Lung (tissue), 12 donors: ENCODE results near the gene ADAMTSL1. TPM values are rescaled to one million over a fixed set of nuclear protein-coding genes. Genes with fewer than 3 reads are reported as not detected.

Experiments used
- ATAC-seq: fragments of 200-7000 bp; cut with Tn5 transposase; one replicate; pipeline ENCODE4 v1.9.1; 2020; ENCODE audit warnings: moderate number of reproducible peaks; ENCODE audit not compliant: insufficient read depth, low FRiP score
- DNase-seq, 3 donors: peaks; one replicate each; pipeline ENCODE4 v3.0.0-alpha.2; 2013 to 2017
- H3K27ac ChIP-seq, 2 donors: one replicate each; pipeline ENCODE4 v1.5.1; 2013; ENCODE audit warnings: mild to moderate bottlenecking in 2 of 2, moderate library complexity in 2 of 2, control low read depth in 1 of 2, inconsistent platforms in 1 of 2, low read depth in 1 of 2, low read length in 1 of 2
- H3K27me3 ChIP-seq, 3 donors: one replicate each; pipeline ENCODE4 v1.5.1; 2013; ENCODE audit warnings: low read length in 2 of 3; ENCODE audit not compliant: control insufficient read depth in 3 of 3, insufficient read depth in 3 of 3
- H3K36me3 ChIP-seq, 4 donors: one replicate each; pipeline ENCODE4 v1.5.1; 2013; ENCODE audit warnings: low read length in 4 of 4, mild to moderate bottlenecking in 1 of 4, moderate library complexity in 1 of 4; ENCODE audit not compliant: control insufficient read depth in 4 of 4, insufficient read depth in 4 of 4
- H3K4me1 ChIP-seq, 5 donors: one replicate each; pipeline ENCODE4 v1.5.1; 2013; ENCODE audit warnings: low read length in 5 of 5, mild to moderate bottlenecking in 2 of 5, moderate library complexity in 1 of 5; ENCODE audit not compliant: control insufficient read depth in 5 of 5, insufficient read depth in 5 of 5
- H3K4me3 ChIP-seq: one replicate; pipeline ENCODE4 v1.5.1; 2013; ENCODE audit warnings: mild to moderate bottlenecking, control low read depth, moderate library complexity
- H3K9ac ChIP-seq, 2 donors: one replicate each; pipeline ENCODE4 v1.5.1; 2013; ENCODE audit warnings: low read length in 2 of 2, control low read depth in 1 of 2; ENCODE audit not compliant: insufficient read depth in 1 of 2
- H3K9me3 ChIP-seq, 4 donors: one replicate each; pipeline ENCODE4 v1.5.1; 2013; ENCODE audit warnings: low read length in 3 of 4, mild to moderate bottlenecking in 1 of 4, moderate library complexity in 1 of 4; ENCODE audit not compliant: control insufficient read depth in 4 of 4, insufficient read depth in 3 of 4
- WGBS, 2 donors: extraction: QIAGEN DNeasy Blood & Tissue Kit; methylation state at CpG; one replicate each; pipeline ENCODE4 v1.1.7; 2013; 5-methylcytosine and 5-hydroxymethylcytosine counted together
- polyA plus RNA-seq, 2 donors: library from polyadenylated mRNA; stranded (reverse); fragments of 200-250 nt; gene quantifications; one replicate each; pipeline ENCODE4 v1.2.1, GENCODE V29; 2013
- total RNA-seq, 2 donors: library from RNA; depleted of rRNA in 1 of 2; stranded (reverse); fragments of >200 nt in 1 of 2; gene quantifications; one replicate each; pipeline ENCODE4 v1.2.1, GENCODE V29; 2014 to 2021
- TF ChIP-seq, protein P1 (sequence below): IDR thresholded peaks from 2 replicates; pipeline ENCODE4 v1.5.1; 2012; ENCODE audit warnings: mild to moderate bottlenecking; ENCODE audit errors: control extremely low read depth, extremely low read depth
- donor health status: control.
- donor health status: control.
- donor health status: Bipolar disorder and iron deficiency.
- donor health status: healthy.
- donor health status: DM: yes; HTN: yes; CAD: no.

Gene ADAMTSL1
- total and polyA plus RNA-seq, 4 donors = 0.25 to 36.2 (median 1.4) TPM

DNA sequence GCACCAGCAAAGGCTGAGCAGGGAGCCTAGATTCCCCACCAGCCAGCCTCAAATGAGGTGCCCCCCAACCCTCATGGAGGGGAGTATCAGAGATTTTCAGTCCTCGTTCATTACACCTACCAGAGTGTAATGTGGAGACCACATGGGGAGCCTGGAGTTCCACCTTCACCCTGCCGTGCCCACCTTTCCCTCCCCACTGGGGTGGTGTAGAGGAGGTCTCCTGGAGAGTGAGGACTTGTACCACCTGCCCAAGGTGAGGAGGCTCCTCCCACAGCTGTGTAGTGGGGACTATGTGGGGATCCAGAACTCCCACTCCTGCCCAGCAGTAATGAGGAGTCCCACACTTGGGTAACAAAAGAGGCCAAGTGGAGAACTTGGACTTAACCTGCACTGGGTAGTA is 337.2 kb downstream of the ADAMTSL1 start:
- DNase-seq (no peak), ATAC-seq (no peak)
- Histone ChIP-seq H3K4me3 (no peak overlapping the region), H3K27me3 (no peaks in the 10 kb centered on the region), H3K9me3 (no peaks in the 10 kb centered on the region), H3K36me3 (no peaks in the 10 kb centered on the region), H3K27ac (no peak overlapping the region), H3K9ac (no peak overlapping the region), H3K4me1 (peaks cover 0 to 10% (median 3%) of the 10 kb centered on the region in 5 donors)
- TF ChIP-seq, protein P1, sequence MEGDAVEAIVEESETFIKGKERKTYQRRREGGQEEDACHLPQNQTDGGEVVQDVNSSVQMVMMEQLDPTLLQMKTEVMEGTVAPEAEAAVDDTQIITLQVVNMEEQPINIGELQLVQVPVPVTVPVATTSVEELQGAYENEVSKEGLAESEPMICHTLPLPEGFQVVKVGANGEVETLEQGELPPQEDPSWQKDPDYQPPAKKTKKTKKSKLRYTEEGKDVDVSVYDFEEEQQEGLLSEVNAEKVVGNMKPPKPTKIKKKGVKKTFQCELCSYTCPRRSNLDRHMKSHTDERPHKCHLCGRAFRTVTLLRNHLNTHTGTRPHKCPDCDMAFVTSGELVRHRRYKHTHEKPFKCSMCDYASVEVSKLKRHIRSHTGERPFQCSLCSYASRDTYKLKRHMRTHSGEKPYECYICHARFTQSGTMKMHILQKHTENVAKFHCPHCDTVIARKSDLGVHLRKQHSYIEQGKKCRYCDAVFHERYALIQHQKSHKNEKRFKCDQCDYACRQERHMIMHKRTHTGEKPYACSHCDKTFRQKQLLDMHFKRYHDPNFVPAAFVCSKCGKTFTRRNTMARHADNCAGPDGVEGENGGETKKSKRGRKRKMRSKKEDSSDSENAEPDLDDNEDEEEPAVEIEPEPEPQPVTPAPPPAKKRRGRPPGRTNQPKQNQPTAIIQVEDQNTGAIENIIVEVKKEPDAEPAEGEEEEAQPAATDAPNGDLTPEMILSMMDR = no peak
- 81 to 93% methylated on average over 2 of the region's 2 CpGs for WGBS, 2 donors

DNA sequence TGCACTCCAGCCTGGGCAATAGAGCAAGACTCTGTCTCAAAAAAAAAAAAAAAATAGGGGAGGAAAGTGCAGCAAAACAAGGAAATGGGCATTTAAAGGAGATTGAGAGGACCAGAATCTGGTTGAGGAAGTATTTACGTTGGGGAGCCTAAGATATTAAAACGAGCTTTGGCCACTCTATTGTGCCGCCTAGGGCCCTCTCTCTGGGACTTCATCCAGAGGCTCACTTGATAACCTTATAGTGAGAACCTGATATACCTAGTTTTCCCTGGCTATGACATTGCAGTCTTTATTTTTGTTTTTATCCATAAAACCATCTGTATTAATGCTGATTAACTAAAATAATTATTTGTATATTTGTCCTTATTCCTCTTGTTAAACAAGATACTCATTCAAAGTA is 345.5 kb downstream of the ADAMTSL1 start:
- Histone ChIP-seq H3K4me1 (no peaks in the 10 kb centered on the region), H3K27me3 (no peaks in the 10 kb centered on the region), H3K9me3 (no peaks in the 10 kb centered on the region), H3K4me3 (no peak overlapping the region), H3K27ac (no peak overlapping the region), H3K9ac (no peak overlapping the region), H3K36me3 (no peaks in the 10 kb centered on the region)
- TF ChIP-seq, protein P1 = no peak
- WGBS, 2 donors = 71 to 80% methylated on average over 3 of the region's 3 CpGs
- DNase-seq (no peak), ATAC-seq (no peak)

DNA sequence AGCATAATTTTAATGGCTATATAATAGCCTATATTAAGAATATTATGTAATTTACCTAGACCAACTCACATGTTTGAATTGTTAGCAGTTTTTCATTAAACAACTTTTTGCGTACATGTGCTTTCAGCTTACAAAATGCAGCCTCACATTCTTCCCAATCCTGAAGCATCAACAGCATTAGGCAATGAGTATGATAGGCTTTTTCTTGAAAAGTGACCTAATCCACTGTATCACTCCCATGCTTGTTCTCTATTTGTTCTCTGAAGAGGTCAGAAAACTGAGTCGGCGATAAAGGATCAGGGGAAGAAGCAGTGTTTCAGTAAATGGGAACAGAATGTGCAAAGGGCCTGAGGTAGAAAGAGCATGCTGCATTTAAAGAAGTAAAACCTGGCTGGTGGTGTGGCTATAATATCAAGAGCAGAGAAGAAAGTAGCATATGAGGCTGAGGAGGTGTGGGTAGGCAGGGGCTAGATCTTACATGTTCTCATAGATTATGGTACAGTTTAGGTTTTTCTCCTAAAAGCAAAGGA is 346.7 kb downstream of the ADAMTSL1 start:
- TF ChIP-seq, protein P1 = no peak
- WGBS, 2 donors = 96 to 99% methylated on average over 3 of the region's 3 CpGs
- H3K27me3 ChIP-seq = no peaks in the 10 kb centered on the region
- no peak overlapping the region for H3K27ac ChIP-seq
- DNase-seq (no peak), ATAC-seq (no peak)
- no peaks in the 10 kb centered on the region for H3K36me3 ChIP-seq
- peaks cover 4 to 8% (median 5%) of the 10 kb centered on the region in 5 donors for H3K4me1 ChIP-seq
- no peak overlapping the region for H3K4me3 ChIP-seq
- H3K9ac ChIP-seq = no peak overlapping the region
- H3K9me3 ChIP-seq = no peaks in the 10 kb centered on the region

DNA sequence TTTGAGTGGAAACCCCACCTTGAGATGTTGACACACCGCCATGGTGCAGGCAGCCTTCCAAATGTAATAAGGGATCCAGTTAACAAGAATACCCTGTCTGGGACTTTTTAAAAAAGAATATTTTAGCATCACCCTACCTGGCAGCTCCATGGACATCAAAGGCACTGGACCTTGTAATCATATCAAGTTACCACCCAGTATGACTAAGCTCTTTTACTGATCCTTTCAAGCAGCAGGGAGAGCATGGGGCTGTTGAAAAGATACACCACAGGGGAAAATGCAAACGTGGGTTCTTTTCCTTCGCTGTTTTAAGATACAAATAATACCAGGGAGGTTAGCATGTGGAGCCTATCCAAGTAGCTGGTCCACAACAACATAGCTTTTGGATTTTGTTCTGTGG is 347.8 kb downstream of the ADAMTSL1 start:
- TF ChIP-seq, protein P1 = no peak
- no peak overlapping the region for H3K9ac ChIP-seq
- H3K4me3 ChIP-seq = no peak overlapping the region
- no peak overlapping the region for H3K27ac ChIP-seq
- H3K36me3 ChIP-seq = no peaks in the 10 kb centered on the region
- WGBS, 2 donors = 75 to 79% methylated on average over 3 of the region's 3 CpGs
- peaks cover 4 to 15% (median 5%) of the 10 kb centered on the region in 5 donors for H3K4me1 ChIP-seq
- H3K27me3 ChIP-seq = no peaks in the 10 kb centered on the region
- no peak for DNase-seq
- no peak for ATAC-seq
- no peaks in the 10 kb centered on the region for H3K9me3 ChIP-seq
